RWPE2 (cell line): ENCODE measurements around the gene FAM177A1.

Experiments
- ATAC-seq: fragments of 200-7000 bp; cut with Tn5 transposase; 3 replicates; pipeline ENCODE4 v1.9.1; 2021; ENCODE audit warnings: low read depth
- DNase-seq: peaks from one replicate; pipeline ENCODE4 v3.0.0-alpha.2; 2020; ENCODE audit warnings: low spot score
- H3K27ac ChIP-seq: fragments of 450-650 bp; 2 replicates; pipeline ENCODE4 v1.5.1; 2017; ENCODE audit warnings: mild to moderate bottlenecking; ENCODE audit not compliant: poor library complexity, severe bottlenecking
- H3K27me3 ChIP-seq: fragments of 250-450 bp; sonication (Bioruptor Pico); 2 replicates; pipeline ENCODE4 v1.5.1; 2021; ENCODE audit warnings: mild to moderate bottlenecking, moderate library complexity; ENCODE audit not compliant: insufficient read depth, poor library complexity, severe bottlenecking
- H3K36me3 ChIP-seq: fragments of 250-450 bp; sonication (Bioruptor Pico); 2 replicates; pipeline ENCODE4 v1.5.1; 2020; ENCODE audit warnings: low read depth, mild to moderate bottlenecking, moderate library complexity
- H3K4me1 ChIP-seq: fragments of 250-450 bp; sonication (Bioruptor Pico); 2 replicates; pipeline ENCODE4 v1.5.1; 2021; ENCODE audit warnings: mild to moderate bottlenecking, moderate library complexity; ENCODE audit not compliant: insufficient read depth, poor library complexity, severe bottlenecking
- H3K4me3 ChIP-seq: fragments of 250-450 bp; sonication (Bioruptor Pico); 2 replicates; pipeline ENCODE4 v1.5.1; 2021; ENCODE audit warnings: mild to moderate bottlenecking, moderate library complexity; ENCODE audit not compliant: severe bottlenecking
- H3K9me3 ChIP-seq: fragments of 250-450 bp; sonication (Bioruptor Pico); 2 replicates; pipeline ENCODE4 v1.5.1; 2021; ENCODE audit warnings: mild to moderate bottlenecking, moderate library complexity; ENCODE audit not compliant: severe bottlenecking
- CTCF ChIP-seq: fragments of 450-650 bp; IDR thresholded peaks from one replicate; pipeline ENCODE4 v1.5.1; 2017; ENCODE audit warnings: mild to moderate bottlenecking, moderate library complexity; ENCODE audit not compliant: poor library complexity, severe bottlenecking

Gene FAM177A1

GRCh38 chr14:35046048-35046750 lies at the start of gene FAM177A1:
TSS of gene FAM177A1 (plus strand) at chr14:35046272. CDS start at chr14:35046464, 192 bp downstream.
- Histone ChIP-seq H3K9me3 (no peaks in the 10 kb centered on the region), H3K27ac (peak within 1 kb of the TSS; percentile 82)

GRCh38 chr14:34997762-34998161 lies 48.3 kb upstream of the FAM177A1 start:
- TF ChIP-seq CTCF, result no peak
- H3K9me3 ChIP-seq, result no peaks in the 10 kb centered on the region
- H3K27me3 ChIP-seq, result no peaks in the 10 kb centered on the region
- H3K27ac ChIP-seq, result no peak overlapping the region
- no peak for DNase-seq
- peaks cover 51% of the 10 kb centered on the region for H3K36me3 ChIP-seq
- no peak for ATAC-seq
- no peak overlapping the region for H3K4me3 ChIP-seq
- H3K4me1 ChIP-seq, result no peaks in the 10 kb centered on the region

More at GRCh38 chr14:35046048-35046750, at the start of gene FAM177A1:
- peaks cover 32% of the 10 kb centered on the region for H3K36me3 ChIP-seq
- TF ChIP-seq CTCF, result no peak
- peak; percentile 100 for DNase-seq
- H3K4me1 ChIP-seq, result peaks cover 14% of the 10 kb centered on the region
- H3K27me3 ChIP-seq, result no peaks in the 10 kb centered on the region
- peak; percentile 94 for ATAC-seq
- peak within 1 kb of the TSS; percentile 73 for H3K4me3 ChIP-seq

GRCh38 chr14:34999500-34999899 lies 46.6 kb upstream of the FAM177A1 start:
- Histone ChIP-seq H3K27ac (no peak overlapping the region), H3K27me3 (no peaks in the 10 kb centered on the region), H3K36me3 (peaks cover 58% of the 10 kb centered on the region), H3K4me3 (no peak overlapping the region), H3K4me1 (no peaks in the 10 kb centered on the region), H3K9me3 (no peaks in the 10 kb centered on the region)
- ATAC-seq, result no peak
- TF ChIP-seq CTCF, result no peak
- no peak for DNase-seq

GRCh38 chr14:35001621-35002020 lies 44.5 kb upstream of the FAM177A1 start:
- Histone ChIP-seq H3K36me3 (peaks cover 66% of the 10 kb centered on the region), H3K4me3 (no peak overlapping the region), H3K27ac (no peak overlapping the region), H3K4me1 (no peaks in the 10 kb centered on the region), H3K9me3 (no peaks in the 10 kb centered on the region), H3K27me3 (no peaks in the 10 kb centered on the region)
- no peak for DNase-seq
- no peak for TF ChIP-seq CTCF
- no peak for ATAC-seq

GRCh38 chr14:35004839-35005238 lies 41.2 kb upstream of the FAM177A1 start:
- H3K36me3 ChIP-seq, result peaks cover 64% of the 10 kb centered on the region

More at GRCh38 chr14:35004839-35005238, 41.2 kb upstream of the FAM177A1 start:
- DNase-seq, result no peak
- no peak for TF ChIP-seq CTCF
- Histone ChIP-seq H3K9me3 (no peaks in the 10 kb centered on the region), H3K27ac (no peak overlapping the region), H3K4me1 (no peaks in the 10 kb centered on the region), H3K4me3 (no peak overlapping the region), H3K27me3 (no peaks in the 10 kb centered on the region)
- no peak for ATAC-seq
